Measurements from ENCODE around the gene LETM1.

LETM1 gene

DNA sequence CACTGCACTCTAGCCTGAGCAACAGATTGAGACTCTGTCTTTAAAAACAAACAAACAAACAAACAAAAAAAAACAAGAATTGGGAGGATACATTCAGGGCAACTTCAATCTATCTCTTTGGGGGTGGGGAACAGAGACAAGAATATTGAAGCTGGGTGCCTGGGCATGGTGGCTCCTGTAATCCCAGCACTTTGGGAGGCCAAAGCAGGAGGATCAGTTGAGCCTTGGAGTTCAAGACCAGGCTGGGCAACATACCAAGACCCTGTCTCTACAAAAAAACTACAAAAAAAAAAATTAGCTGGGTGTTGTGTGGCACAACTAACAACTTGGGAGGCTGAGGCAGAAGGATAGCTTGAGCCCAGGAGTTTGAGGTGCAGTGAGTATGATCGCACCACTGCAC lies 1.2 kb downstream of the LETM1 start:
- TF ChIP-seq SIN3A (IDR thresholded peaks at IDR 0.05; ENCODE audit: borderline replicate concordance, insufficient read depth, low read length): no peak
- no peak for TF ChIP-seq TAF1 (IDR thresholded peaks at IDR 0.05; ENCODE audit: borderline replicate concordance, insufficient read depth, low read length)
- TF ChIP-seq, protein P1, sequence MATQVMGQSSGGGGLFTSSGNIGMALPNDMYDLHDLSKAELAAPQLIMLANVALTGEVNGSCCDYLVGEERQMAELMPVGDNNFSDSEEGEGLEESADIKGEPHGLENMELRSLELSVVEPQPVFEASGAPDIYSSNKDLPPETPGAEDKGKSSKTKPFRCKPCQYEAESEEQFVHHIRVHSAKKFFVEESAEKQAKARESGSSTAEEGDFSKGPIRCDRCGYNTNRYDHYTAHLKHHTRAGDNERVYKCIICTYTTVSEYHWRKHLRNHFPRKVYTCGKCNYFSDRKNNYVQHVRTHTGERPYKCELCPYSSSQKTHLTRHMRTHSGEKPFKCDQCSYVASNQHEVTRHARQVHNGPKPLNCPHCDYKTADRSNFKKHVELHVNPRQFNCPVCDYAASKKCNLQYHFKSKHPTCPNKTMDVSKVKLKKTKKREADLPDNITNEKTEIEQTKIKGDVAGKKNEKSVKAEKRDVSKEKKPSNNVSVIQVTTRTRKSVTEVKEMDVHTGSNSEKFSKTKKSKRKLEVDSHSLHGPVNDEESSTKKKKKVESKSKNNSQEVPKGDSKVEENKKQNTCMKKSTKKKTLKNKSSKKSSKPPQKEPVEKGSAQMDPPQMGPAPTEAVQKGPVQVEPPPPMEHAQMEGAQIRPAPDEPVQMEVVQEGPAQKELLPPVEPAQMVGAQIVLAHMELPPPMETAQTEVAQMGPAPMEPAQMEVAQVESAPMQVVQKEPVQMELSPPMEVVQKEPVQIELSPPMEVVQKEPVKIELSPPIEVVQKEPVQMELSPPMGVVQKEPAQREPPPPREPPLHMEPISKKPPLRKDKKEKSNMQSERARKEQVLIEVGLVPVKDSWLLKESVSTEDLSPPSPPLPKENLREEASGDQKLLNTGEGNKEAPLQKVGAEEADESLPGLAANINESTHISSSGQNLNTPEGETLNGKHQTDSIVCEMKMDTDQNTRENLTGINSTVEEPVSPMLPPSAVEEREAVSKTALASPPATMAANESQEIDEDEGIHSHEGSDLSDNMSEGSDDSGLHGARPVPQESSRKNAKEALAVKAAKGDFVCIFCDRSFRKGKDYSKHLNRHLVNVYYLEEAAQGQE (IDR thresholded peaks at IDR 0.05; ENCODE audit: insufficient read depth in 1 of 2, low read depth in 2 of 2, low read length in 2 of 2): no peak
- no peak for TF ChIP-seq FOXP2 (optimal IDR thresholded peaks at IDR 0.05; ENCODE audit: borderline replicate concordance, extremely low read depth, extremely low read length, insufficient read depth)
- TF ChIP-seq POLR2AphosphoS5 (IDR thresholded peaks at IDR 0.05; ENCODE audit: low read depth, low read length): no peak

DNA sequence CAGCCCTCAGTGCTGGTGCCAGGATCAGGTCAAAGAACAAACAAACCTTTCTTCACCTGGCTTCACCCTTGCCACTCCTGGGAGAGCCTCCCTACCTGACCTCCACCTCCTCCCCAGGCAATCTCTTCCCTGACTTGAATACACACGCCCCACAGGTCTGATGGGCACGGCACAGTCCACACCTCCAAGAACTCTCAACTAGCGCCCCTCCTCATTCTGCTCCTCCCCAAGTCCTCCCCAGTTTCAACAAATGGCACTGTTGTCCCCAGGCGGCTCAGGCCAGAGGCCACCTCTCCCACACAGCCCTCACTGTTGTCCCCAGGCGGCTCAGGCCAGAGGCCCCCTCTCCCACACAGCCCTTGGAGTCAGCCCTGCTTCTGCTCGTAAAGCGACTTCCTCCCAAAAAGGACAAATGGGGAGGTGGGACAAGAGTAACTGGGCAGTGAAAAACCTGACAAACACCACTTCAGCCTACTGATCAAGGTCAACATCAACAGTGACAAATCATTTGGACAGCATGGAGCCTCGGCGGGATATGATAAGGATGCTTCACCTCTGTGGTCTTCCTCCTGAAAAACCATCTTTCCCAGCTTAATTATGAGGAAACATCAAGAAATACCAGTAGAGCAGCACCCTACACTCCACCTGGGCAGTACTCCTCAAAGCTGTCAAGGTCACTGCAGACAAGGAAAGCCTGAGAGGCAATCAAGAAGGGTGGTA lies 2.9 kb downstream of the LETM1 start:
- TF ChIP-seq TAF1 (IDR thresholded peaks at IDR 0.05; ENCODE audit: borderline replicate concordance, insufficient read depth, low read length) (no peak), POLR2AphosphoS5 (IDR thresholded peaks at IDR 0.05; ENCODE audit: low read depth, low read length) (no peak), SIN3A (IDR thresholded peaks at IDR 0.05; ENCODE audit: borderline replicate concordance, insufficient read depth, low read length) (no peak), FOXP2 (optimal IDR thresholded peaks at IDR 0.05; ENCODE audit: borderline replicate concordance, extremely low read depth, extremely low read length, insufficient read depth) (no peak)
- TF ChIP-seq, protein P1 (IDR thresholded peaks at IDR 0.05; ENCODE audit: insufficient read depth in 1 of 2, low read depth in 2 of 2, low read length in 2 of 2): no peak

DNA sequence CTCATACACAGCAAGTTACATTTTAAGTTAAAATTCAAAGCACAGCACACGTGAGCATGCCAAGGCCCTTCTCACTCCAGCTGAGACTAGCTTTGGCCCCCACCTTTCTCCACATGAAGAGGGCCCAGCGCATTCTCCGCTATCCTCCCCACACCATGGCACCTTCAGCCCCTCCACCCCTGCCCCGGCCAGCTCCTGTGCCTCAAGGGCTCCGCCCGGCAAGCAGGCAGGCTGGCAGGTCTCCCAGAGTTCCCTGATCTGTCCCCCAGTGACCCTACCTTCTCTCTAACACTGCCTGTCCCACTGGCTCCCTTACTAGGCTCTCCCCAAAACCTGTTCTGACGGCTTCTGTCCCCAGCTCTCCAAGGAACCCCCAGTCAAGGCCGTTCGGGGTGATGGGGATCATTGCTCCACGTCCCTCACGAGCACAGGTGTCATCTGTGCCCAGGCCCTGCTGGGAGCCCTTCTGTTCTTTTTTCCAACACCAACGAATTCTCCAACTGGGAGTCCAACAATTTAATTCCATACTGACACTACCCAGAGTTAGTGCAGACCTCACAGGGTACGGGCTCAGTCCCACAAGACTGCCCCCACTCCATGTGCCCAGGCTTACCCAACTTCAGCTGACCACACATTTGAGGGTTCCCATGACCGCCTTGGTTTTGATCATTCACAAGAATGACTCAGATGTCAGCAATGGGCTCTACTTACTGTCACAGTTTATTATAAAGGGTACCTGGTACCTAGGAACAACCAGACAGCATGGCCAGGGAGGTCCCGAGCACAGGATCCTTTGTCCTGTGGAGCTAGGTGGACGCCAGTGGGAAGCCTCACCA lies 4.2 kb downstream of the LETM1 start:
- TF ChIP-seq, protein P1 (IDR thresholded peaks at IDR 0.05; ENCODE audit: insufficient read depth in 1 of 2, low read depth in 2 of 2, low read length in 2 of 2): no peak
- no peak for TF ChIP-seq SIN3A (IDR thresholded peaks at IDR 0.05; ENCODE audit: borderline replicate concordance, insufficient read depth, low read length)

DNA sequence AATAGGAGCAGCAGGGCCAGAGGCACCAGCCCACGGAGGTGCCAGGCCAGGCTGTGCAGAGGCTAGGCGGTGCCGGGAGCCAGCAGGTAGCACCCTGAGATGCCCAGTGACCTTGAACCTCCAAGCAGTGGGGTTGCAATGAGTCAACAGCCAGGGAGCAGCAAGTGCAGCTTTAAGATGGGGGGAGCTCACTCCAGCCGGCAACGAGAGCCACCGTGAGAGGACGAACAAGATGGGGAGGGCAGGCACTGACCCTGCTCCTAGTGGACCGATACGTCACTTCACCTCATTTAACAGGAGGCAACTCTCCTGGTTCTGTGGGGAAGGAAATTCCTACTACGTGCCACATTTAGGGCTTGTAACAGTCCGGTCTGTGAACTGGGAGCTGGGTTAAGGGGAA lies 4.8 kb downstream of the LETM1 start:
- TF ChIP-seq, protein P1 (IDR thresholded peaks at IDR 0.05; ENCODE audit: insufficient read depth in 1 of 2, low read depth in 2 of 2, low read length in 2 of 2): no peak
- no peak for TF ChIP-seq POLR2AphosphoS5 (IDR thresholded peaks at IDR 0.05; ENCODE audit: low read depth, low read length)
- no peak for TF ChIP-seq SIN3A (IDR thresholded peaks at IDR 0.05; ENCODE audit: borderline replicate concordance, insufficient read depth, low read length)
- no peak for TF ChIP-seq TAF1 (IDR thresholded peaks at IDR 0.05; ENCODE audit: borderline replicate concordance, insufficient read depth, low read length)
- TF ChIP-seq FOXP2 (optimal IDR thresholded peaks at IDR 0.05; ENCODE audit: borderline replicate concordance, extremely low read depth, extremely low read length, insufficient read depth): no peak

Measured in PFSK-1 (cell line).